ENCODE results near the gene CDX1. TPM values are rescaled to one million over a fixed set of nuclear protein-coding genes. Genes with fewer than 3 reads are reported as not detected.

CDX1 gene
- total RNA-seq, 4 donors from 2014 or later, result not detected

DNA sequence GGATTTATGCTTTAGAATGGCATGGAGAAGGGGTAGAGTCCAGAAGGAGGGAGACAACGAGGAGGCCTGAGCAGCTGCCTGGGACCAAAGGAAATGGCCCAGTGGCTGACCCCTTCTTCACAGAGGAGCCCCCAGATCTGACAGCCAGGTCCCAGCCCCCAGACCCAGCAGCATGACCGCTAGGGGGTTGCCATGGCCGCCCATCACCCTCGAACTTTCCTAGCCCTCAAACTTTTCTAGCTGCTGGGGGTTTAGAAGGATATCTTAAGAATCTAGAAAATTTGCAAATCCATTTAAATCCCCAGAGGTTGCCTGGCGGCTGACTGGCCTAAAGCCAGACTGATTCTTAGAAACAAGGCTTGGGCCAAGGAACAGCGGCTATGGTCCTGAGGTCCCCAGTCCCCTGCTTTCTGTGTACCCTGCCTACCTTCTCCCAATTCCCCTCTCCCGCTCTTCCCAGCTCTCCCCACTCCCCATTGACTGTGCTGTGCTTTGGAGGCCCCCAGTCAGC, 11.9 kb upstream of the CDX1 start:
- intact Hi-C loops (cut with DNase I), result no loop called here
- H3K27ac ChIP-seq, result peak overlapping the region; percentile 74 to 91 (median 89)
- 42 to 53% methylated on average over 6 to 7 of the region's 7 CpGs for WGBS, 2 donors
- H3K27me3 ChIP-seq, result peaks cover 0 to 60% (median 0%) of the 10 kb centered on the region in 4 donors
- H3K9me3 ChIP-seq, result no peaks in the 10 kb centered on the region
- DNase-seq, result no peak
- TF ChIP-seq, protein P1, sequence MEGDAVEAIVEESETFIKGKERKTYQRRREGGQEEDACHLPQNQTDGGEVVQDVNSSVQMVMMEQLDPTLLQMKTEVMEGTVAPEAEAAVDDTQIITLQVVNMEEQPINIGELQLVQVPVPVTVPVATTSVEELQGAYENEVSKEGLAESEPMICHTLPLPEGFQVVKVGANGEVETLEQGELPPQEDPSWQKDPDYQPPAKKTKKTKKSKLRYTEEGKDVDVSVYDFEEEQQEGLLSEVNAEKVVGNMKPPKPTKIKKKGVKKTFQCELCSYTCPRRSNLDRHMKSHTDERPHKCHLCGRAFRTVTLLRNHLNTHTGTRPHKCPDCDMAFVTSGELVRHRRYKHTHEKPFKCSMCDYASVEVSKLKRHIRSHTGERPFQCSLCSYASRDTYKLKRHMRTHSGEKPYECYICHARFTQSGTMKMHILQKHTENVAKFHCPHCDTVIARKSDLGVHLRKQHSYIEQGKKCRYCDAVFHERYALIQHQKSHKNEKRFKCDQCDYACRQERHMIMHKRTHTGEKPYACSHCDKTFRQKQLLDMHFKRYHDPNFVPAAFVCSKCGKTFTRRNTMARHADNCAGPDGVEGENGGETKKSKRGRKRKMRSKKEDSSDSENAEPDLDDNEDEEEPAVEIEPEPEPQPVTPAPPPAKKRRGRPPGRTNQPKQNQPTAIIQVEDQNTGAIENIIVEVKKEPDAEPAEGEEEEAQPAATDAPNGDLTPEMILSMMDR (IDR thresholded peaks at IDR 0.05), result no peak
- TF ChIP-seq POLR2A (IDR thresholded peaks at IDR 0.05), result no peak
- peaks cover 11 to 77% (median 13%) of the 10 kb centered on the region in 3 donors for H3K4me1 ChIP-seq
- peak overlapping the region; percentile 20 to 66 (median 49) for H3K4me3 ChIP-seq
- no peaks in the 10 kb centered on the region for H3K36me3 ChIP-seq

GRCh38 chr5:150155258-150156026, 11.1 kb upstream of the CDX1 start, which contains the start of gene PDGFRB:
TSS of gene PDGFRB (minus strand) at chr5:150155845. CDS start at chr5:150137047, 18,798 bp downstream.
- H3K27me3 ChIP-seq, result peaks cover 0 to 59% (median 0%) of the 10 kb centered on the region in 4 donors
- intact Hi-C loops (cut with DNase I), result no loop called here
- peak within 1 kb of the TSS; percentile 74 to 91 (median 89) for H3K27ac ChIP-seq
- WGBS, 2 donors, result 5 to 8% methylated on average over 8 to 9 of the region's 17 CpGs
- no peak for DNase-seq
- peaks cover 9 to 77% (median 13%) of the 10 kb centered on the region in 3 donors for H3K4me1 ChIP-seq
- peak in 2 of 4 donors; percentile 76 to 87 for TF ChIP-seq POLR2A (IDR thresholded peaks at IDR 0.05)
- TF ChIP-seq, protein P1 (IDR thresholded peaks at IDR 0.05), result no peak
- H3K36me3 ChIP-seq, result no peaks in the 10 kb centered on the region
- peak within 1 kb of the TSS; percentile 20 to 66 (median 49) for H3K4me3 ChIP-seq
- H3K9me3 ChIP-seq, result no peaks in the 10 kb centered on the region

- H3K36me3 ChIP-seq, result no peaks in the 10 kb centered on the region
Observed at GRCh38 chr5:150156027-150156368, 10.6 kb upstream of the CDX1 start.

GRCh38 chr5:150156540-150156939, 10.0 kb upstream of the CDX1 start:
- no peaks in the 10 kb centered on the region for H3K9me3 ChIP-seq
- intact Hi-C loops (cut with DNase I), result no loop called here
- no peaks in the 10 kb centered on the region for H3K36me3 ChIP-seq
- DNase-seq, result no peak
- H3K27me3 ChIP-seq, result peaks cover 0 to 56% (median 0%) of the 10 kb centered on the region in 4 donors
- H3K4me3 ChIP-seq, result peak overlapping the region in 2 of 4 donors; percentile 47 to 66
- TF ChIP-seq, protein P1 (IDR thresholded peaks at IDR 0.05), result no peak
- TF ChIP-seq POLR2A (IDR thresholded peaks at IDR 0.05), result no peak
- peak overlapping the region; percentile 74 to 91 (median 89) for H3K27ac ChIP-seq
- 61 to 71% methylated on average over 3 to 4 of the region's 4 CpGs for WGBS, 2 donors
- peaks cover 10 to 71% (median 13%) of the 10 kb centered on the region in 3 donors for H3K4me1 ChIP-seq

More at GRCh38 chr5:150156027-150156368, 10.6 kb upstream of the CDX1 start:
- intact Hi-C loops (cut with DNase I), result no loop called here
- Histone ChIP-seq H3K27me3 (peaks cover 0 to 56% (median 0%) of the 10 kb centered on the region in 4 donors), H3K9me3 (no peaks in the 10 kb centered on the region), H3K4me1 (peaks cover 6 to 77% (median 13%) of the 10 kb centered on the region in 3 donors), H3K4me3 (peak overlapping the region in 3 of 4 donors; percentile 47 to 66 (median 51)), H3K27ac (peak overlapping the region; percentile 74 to 91 (median 89))
- DNase-seq, result no peak
- TF ChIP-seq, protein P1 (IDR thresholded peaks at IDR 0.05), result no peak
- no peak for TF ChIP-seq POLR2A (IDR thresholded peaks at IDR 0.05)
- 2 to 4% methylated on average over 7 to 9 of the region's 9 CpGs for WGBS, 2 donors

DNA sequence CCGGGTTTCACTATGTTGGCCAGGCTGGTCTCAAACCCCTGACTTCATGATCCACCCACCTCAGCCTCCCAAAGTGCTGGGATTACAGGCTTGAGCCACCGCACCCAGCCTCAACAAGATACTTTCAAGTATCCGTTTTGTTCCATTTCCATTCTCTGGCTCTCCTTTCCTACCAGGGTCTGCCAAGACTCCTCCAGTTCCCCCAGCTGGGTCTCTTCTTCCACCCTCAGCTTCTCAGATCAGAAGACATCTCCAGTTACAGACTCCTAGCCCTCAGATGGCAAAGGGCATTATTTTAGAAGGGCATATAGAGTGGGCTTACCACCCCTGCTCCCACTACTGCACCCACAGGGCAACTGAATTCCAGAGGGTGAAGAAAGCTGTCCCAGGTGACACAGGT, 9.4 kb upstream of the CDX1 start:
- peaks cover 0 to 56% (median 0%) of the 10 kb centered on the region in 4 donors for H3K27me3 ChIP-seq
- peaks cover 10 to 68% (median 13%) of the 10 kb centered on the region in 3 donors for H3K4me1 ChIP-seq
- H3K27ac ChIP-seq, result peak overlapping the region; percentile 25 to 91 (median 89)
- no peak overlapping the region for H3K4me3 ChIP-seq
- H3K36me3 ChIP-seq, result no peaks in the 10 kb centered on the region
- no peaks in the 10 kb centered on the region for H3K9me3 ChIP-seq
- TF ChIP-seq POLR2A (IDR thresholded peaks at IDR 0.05), result no peak
- TF ChIP-seq, protein P1 (IDR thresholded peaks at IDR 0.05), result no peak
- 71 to 72% methylated on average over 3 of the region's 3 CpGs for WGBS, 2 donors
- intact Hi-C loops (cut with DNase I), result no loop called here
- DNase-seq, result no peak
